ENCODE data around the gene MOSPD2. TPM values are rescaled to one million over a fixed set of nuclear protein-coding genes. Genes with fewer than 3 reads are reported as not detected.

The MOSPD2 gene
- total and polyA plus RNA-seq, 3 donors from 2014 or later: 6.0 to 14.9 (median 13.1) TPM

- TF ChIP-seq POLR2A (IDR thresholded peaks at IDR 0.05) (no peak), CTCF (IDR thresholded peaks at IDR 0.05) (no peak)
- Histone ChIP-seq H3K4me1 (no peaks in the 10 kb centered on the region), H3K9me3 (no peaks in the 10 kb centered on the region), H3K27ac (no peak overlapping the region), H3K36me3 (ENCODE audit: low read depth, missing control alignments) (no peaks in the 10 kb centered on the region), H3K27me3 (no peaks in the 10 kb centered on the region), H3K4me3 (no peak overlapping the region)
- intact Hi-C loops (cut with DNase I; ENCODE audit: low total_unique reads): no loop called here
- 89 to 91% methylated on average over 7 of the region's 7 CpGs for WGBS, 2 donors
- DNase-seq: no peak
These were observed 2.4 kb downstream of the MOSPD2 start for GRCh38 chrX:14875624-14876023.

GRCh38 chrX:14883826-14884225 lies 10.6 kb downstream of the MOSPD2 start:
- H3K27me3 ChIP-seq: no peaks in the 10 kb centered on the region
- no peak for TF ChIP-seq CTCF (IDR thresholded peaks at IDR 0.05)
- no peak for TF ChIP-seq POLR2A (IDR thresholded peaks at IDR 0.05)
- H3K4me3 ChIP-seq: no peak overlapping the region
- no peak overlapping the region for H3K27ac ChIP-seq
- H3K4me1 ChIP-seq: no peaks in the 10 kb centered on the region
- no peaks in the 10 kb centered on the region for H3K9me3 ChIP-seq
- intact Hi-C loops (cut with DNase I; ENCODE audit: low total_unique reads): no loop called here
- no peaks in the 10 kb centered on the region for H3K36me3 ChIP-seq (ENCODE audit: low read depth, missing control alignments)
- no peak for DNase-seq

- TF ChIP-seq POLR2A (IDR thresholded peaks at IDR 0.05): no peak
- TF ChIP-seq CTCF (IDR thresholded peaks at IDR 0.05): no peak
- Histone ChIP-seq H3K4me1 (no peaks in the 10 kb centered on the region), H3K36me3 (ENCODE audit: low read depth, missing control alignments) (no peaks in the 10 kb centered on the region), H3K4me3 (no peak overlapping the region), H3K27me3 (no peaks in the 10 kb centered on the region), H3K27ac (no peak overlapping the region), H3K9me3 (no peaks in the 10 kb centered on the region)
- 80 to 90% methylated on average over 1 of the region's 1 CpG for WGBS, 2 donors
- DNase-seq: no peak
- intact Hi-C loops (cut with DNase I; ENCODE audit: low total_unique reads): no loop called here
These were observed 11.5 kb downstream of the MOSPD2 start for GRCh38 chrX:14884714-14885113.

GRCh38 chrX:14886252-14886651 lies 13.0 kb downstream of the MOSPD2 start:
- Histone ChIP-seq H3K27me3 (no peaks in the 10 kb centered on the region), H3K27ac (no peak overlapping the region), H3K4me1 (no peaks in the 10 kb centered on the region), H3K36me3 (ENCODE audit: low read depth, missing control alignments) (no peaks in the 10 kb centered on the region), H3K9me3 (no peaks in the 10 kb centered on the region), H3K4me3 (no peak overlapping the region)
- no peak for DNase-seq
- intact Hi-C loops (cut with DNase I; ENCODE audit: low total_unique reads): no loop called here
- WGBS, 2 donors: 86% methylated on average over 3 of the region's 3 CpGs; no CpG with 5 or more reads in 1 of the 2 donors
- TF ChIP-seq CTCF (IDR thresholded peaks at IDR 0.05): no peak
- TF ChIP-seq POLR2A (IDR thresholded peaks at IDR 0.05): no peak

- 96 to 100% methylated on average over 2 of the region's 2 CpGs for WGBS, 2 donors
- Histone ChIP-seq H3K36me3 (ENCODE audit: low read depth, missing control alignments) (no peaks in the 10 kb centered on the region), H3K27ac (no peak overlapping the region), H3K4me1 (no peaks in the 10 kb centered on the region), H3K27me3 (no peaks in the 10 kb centered on the region), H3K9me3 (no peaks in the 10 kb centered on the region), H3K4me3 (no peak overlapping the region)
- intact Hi-C loops (cut with DNase I; ENCODE audit: low total_unique reads): no loop called here
- no peak for TF ChIP-seq CTCF (IDR thresholded peaks at IDR 0.05)
- no peak for TF ChIP-seq POLR2A (IDR thresholded peaks at IDR 0.05)
- no peak for DNase-seq
These were observed 23.1 kb downstream of the MOSPD2 start for GRCh38 chrX:14896273-14896672.
